H1 (cell line): ENCODE data around the gene PIGT. TPM values are rescaled to one million over a fixed set of nuclear protein-coding genes. Genes with fewer than 3 reads are reported as not detected.

Experiments
- CTCF ChIA-PET: fragments of 300-600 bp; sonication (Branson Sonifier 250); formaldehyde crosslinking; loops from one replicate; lab custom pipeline; 2021; ENCODE audit not compliant: partially characterized antibody; lab: Charles Lee
- POLR2A ChIA-PET: fragments of 300-600 bp; sonication (Branson Sonifier 250); formaldehyde crosslinking; loops from one replicate; lab custom pipeline; 2021; ENCODE audit warnings: inconsistent platforms; ENCODE audit not compliant: partially characterized antibody; lab: Charles Lee
- DNase-seq, 2 experiments: peaks; one replicate each; pipeline versions ENCODE4 v3.0.0 to v3.0.0-alpha.2; 2010 to 2022; ENCODE audit warnings: low spot score in 2 of 2, low read depth in 1 of 2, mixed read lengths in 1 of 2
- FAIRE-seq: peaks from 2 replicates; lab custom pipeline; 2011; peaks lifted over from hg19 to GRCh38; lab: Jason Lieb, UNC
- H2AFZ ChIP-seq: 2 replicates; pipeline ENCODE4 v1.8.1; 2012; ENCODE audit warnings: low read length, inconsistent platforms
- H2AK5ac ChIP-seq: 2 replicates; pipeline ENCODE4 v1.6.1; 2013; ENCODE audit warnings: low read depth, low read length
- H2BK120ac ChIP-seq: replicated peaks from 2 replicates; pipeline ENCODE3; 2013; ENCODE audit warnings: low read depth, low read length, inconsistent platforms
- H2BK12ac ChIP-seq: 2 replicates; pipeline ENCODE4 v1.6.1; 2013; ENCODE audit warnings: low read depth, low read length
- H2BK15ac ChIP-seq: 2 replicates; pipeline ENCODE4 v1.6.1; 2013; ENCODE audit warnings: low read length
- H2BK20ac ChIP-seq: 2 replicates; pipeline ENCODE4 v1.6.1; 2013; ENCODE audit warnings: low read length
- H2BK5ac ChIP-seq: 2 replicates; pipeline ENCODE4 v1.6.1; 2013; ENCODE audit warnings: low read depth, low read length
- H3K14ac ChIP-seq: 2 replicates; pipeline ENCODE4 v1.6.1; 2013; ENCODE audit warnings: inconsistent platforms; ENCODE audit not compliant: insufficient read length
- H3K18ac ChIP-seq: 2 replicates; pipeline ENCODE4 v1.6.1; 2013; ENCODE audit warnings: low read length; ENCODE audit errors: extremely low read depth
- H3K23ac ChIP-seq: 2 replicates; pipeline ENCODE4 v1.6.1; 2013; ENCODE audit warnings: inconsistent platforms; ENCODE audit not compliant: insufficient read length
- H3K23me2 ChIP-seq: 2 replicates; pipeline ENCODE4 v1.6.1; 2013; ENCODE audit warnings: low read depth, low read length
- H3K27ac ChIP-seq: 2 replicates; pipeline ENCODE4 v1.6.1; 2011; ENCODE audit warnings: low read depth, low read length, inconsistent platforms
- H3K27me3 ChIP-seq, 4 experiments: replicated peaks in 1 of 4; 1 replicate in 1 of 4; 2 replicates in 3 of 4; pipeline versions ENCODE4 v1.6.1 to v1.8.1; 2011 to 2013; ENCODE audit warnings: low read length in 3 of 4, mild to moderate bottlenecking in 3 of 4, inconsistent platforms in 2 of 4, mixed read lengths in 2 of 4, moderate library complexity in 1 of 4; ENCODE audit not compliant: control insufficient read depth in 3 of 4, insufficient read depth in 3 of 4; ENCODE audit errors: extremely low read depth in 1 of 4
- H3K36me3 ChIP-seq, 4 experiments: 2 replicates each; pipeline versions ENCODE4 v1.6.1 to v1.8.1; 2011 to 2013; ENCODE audit warnings: mild to moderate bottlenecking in 4 of 4, low read length in 3 of 4, moderate library complexity in 2 of 4, control low read depth in 1 of 4, inconsistent platforms in 1 of 4; ENCODE audit not compliant: insufficient read depth in 4 of 4, control insufficient read depth in 2 of 4
- H3K4ac ChIP-seq: replicated peaks from 2 replicates; pipeline ENCODE3; 2013; ENCODE audit warnings: low read length, low read depth, mixed read lengths, inconsistent platforms; ENCODE audit not compliant: insufficient read length
- H3K4me1 ChIP-seq, 4 experiments: replicated peaks in 1 of 4; 1 replicate in 1 of 4; 2 replicates in 3 of 4; pipeline versions ENCODE4 v1.6.1 to v1.8.1; 2011 to 2013; ENCODE audit warnings: low read length in 3 of 4, inconsistent platforms in 2 of 4, mixed read lengths in 1 of 4; ENCODE audit not compliant: insufficient read depth in 4 of 4, control insufficient read depth in 3 of 4
- H3K4me2 ChIP-seq, 2 experiments: 2 replicates each; pipeline versions ENCODE4 v1.6.1 to v1.8.1; 2011 to 2013; ENCODE audit warnings: low read depth in 2 of 2, low read length in 2 of 2, control low read depth in 1 of 2, inconsistent platforms in 1 of 2, mild to moderate bottlenecking in 1 of 2; ENCODE audit not compliant: insufficient read depth in 1 of 2
- H3K4me3 ChIP-seq, 4 experiments: fragments of 200-600, 300-600 bp in 1 of 4; sonication (generic), shearing (Covaris generic), sonication (Bioruptor Twin) in 1 of 4; 2 replicates each; pipeline versions ENCODE4 v1.5.1 to v1.8.1; 2011 to 2016; ENCODE audit warnings: low read length in 4 of 4, low read depth in 3 of 4, control low read depth in 2 of 4, inconsistent platforms in 2 of 4, mild to moderate bottlenecking in 2 of 4, mixed read lengths in 1 of 4, moderate library complexity in 1 of 4; ENCODE audit not compliant: insufficient read depth in 2 of 4; ENCODE audit errors: extremely low read depth in 1 of 4
- H3K56ac ChIP-seq: replicated peaks from 2 replicates; pipeline ENCODE3; 2013; ENCODE audit warnings: low read depth, mild to moderate bottlenecking, mixed read lengths, low read length, inconsistent platforms; ENCODE audit not compliant: insufficient read length
- H3K79me1 ChIP-seq: 2 replicates; pipeline ENCODE4 v1.6.1; 2013; ENCODE audit warnings: low read depth, low read length, control low read depth
- H3K79me2 ChIP-seq, 2 experiments: 2 replicates each; pipeline versions ENCODE4 v1.6.1 to v1.8.1; 2012 to 2013; ENCODE audit warnings: low read length in 2 of 2, mild to moderate bottlenecking in 2 of 2, inconsistent platforms in 1 of 2; ENCODE audit not compliant: insufficient read depth in 2 of 2, control insufficient read depth in 1 of 2
- H3K9ac ChIP-seq, 4 experiments: replicated peaks in 1 of 4; 1 replicate in 1 of 4; 2 replicates in 3 of 4; pipeline versions ENCODE4 v1.6.1 to v1.8.1; 2011 to 2013; ENCODE audit warnings: low read depth in 3 of 4, low read length in 3 of 4, control low read depth in 2 of 4, mild to moderate bottlenecking in 2 of 4, moderate library complexity in 2 of 4, inconsistent platforms in 1 of 4; ENCODE audit errors: extremely low read depth in 1 of 4
- H3K9me3 ChIP-seq, 2 experiments: 2 replicates each; pipeline versions ENCODE4 v1.6.1 to v1.8.1; 2012 to 2013; ENCODE audit warnings: mild to moderate bottlenecking in 2 of 2, moderate library complexity in 2 of 2, control low read depth in 1 of 2, inconsistent platforms in 1 of 2, low read depth in 1 of 2, low read length in 1 of 2, mixed read lengths in 1 of 2; ENCODE audit not compliant: insufficient read depth in 2 of 2
- H4K20me1 ChIP-seq, 2 experiments: replicated peaks in 1 of 2; 2 replicates each; pipeline versions ENCODE3 to v1.8.1; 2011 to 2013; ENCODE audit warnings: inconsistent platforms in 2 of 2, low read length in 2 of 2, mild to moderate bottlenecking in 1 of 2; ENCODE audit not compliant: insufficient read depth in 2 of 2, control insufficient read depth in 1 of 2
- H4K5ac ChIP-seq: 2 replicates; pipeline ENCODE4 v1.6.1; 2013; ENCODE audit warnings: low read length, low read depth, mixed read lengths, inconsistent platforms; ENCODE audit not compliant: insufficient read length
- H4K8ac ChIP-seq: 2 replicates; pipeline ENCODE4 v1.8.0; 2013; ENCODE audit warnings: mild to moderate bottlenecking, moderate library complexity, low read length, inconsistent platforms; ENCODE audit not compliant: insufficient read depth; ENCODE audit errors: extremely low read depth
- H4K91ac ChIP-seq: replicated peaks from 2 replicates; pipeline ENCODE3; 2013; ENCODE audit warnings: low read length, mixed read lengths, inconsistent platforms; ENCODE audit not compliant: insufficient read length
- NRF1 ChIP-seq: IDR thresholded peaks from 2 replicates; pipeline ENCODE4 v1.6.1; 2011; ENCODE audit warnings: mild to moderate bottlenecking, low read depth, low read length, improper control_type of control experiment
- RBBP5 ChIP-seq: IDR thresholded peaks from 2 replicates; pipeline ENCODE4 v1.7.1; 2012; ENCODE audit warnings: low read depth, mild to moderate bottlenecking, inconsistent platforms, low read length, moderate library complexity, borderline replicate concordance
- SAP30 ChIP-seq: fragments of 300-600 bp; sonication (generic); IDR thresholded peaks from 2 replicates; pipeline ENCODE4 v1.7.1; 2012; ENCODE audit warnings: low read length, moderate library complexity, mild to moderate bottlenecking, inconsistent platforms; ENCODE audit not compliant: insufficient read depth, insufficient replicate concordance
- WGBS, 2 experiments: shearing (Covaris generic) in 1 of 2; methylation state at CpG; one replicate each; pipeline versions ENCODE4 v1.1.6 to v1.1.7; 2013 to 2015; ENCODE audit warnings: low lambda C conversion rate in 2 of 2, mixed read lengths in 2 of 2, inconsistent platforms in 1 of 2, low coverage in 1 of 2, missing lambda C conversion rate in 1 of 2; ENCODE audit not compliant: insufficient replicate concordance in 2 of 2, insufficient coverage in 1 of 2, insufficient read length in 1 of 2; ENCODE audit errors: extremely low coverage in 1 of 2, missing lambda C conversion rate in 1 of 2; 5-methylcytosine and 5-hydroxymethylcytosine counted together
- polyA plus RNA-seq, 7 experiments: library from polyadenylated mRNA; depleted of rRNA in 3 of 7; stranded (reverse) in 5 of 7; unstranded in 2 of 7; fragments of >200 nt in 5 of 7; fragments of 200-250 nt in 2 of 7; gene quantifications; 1 replicate in 5 of 7; 2 replicates in 1 of 7; 4 replicates in 1 of 7; pipeline versions ENCODE4 v1.2.1 to v1.2.3, GENCODE V29; 2011 to 2013; ENCODE audit warnings: missing spikeins in 2 of 7, mixed read lengths in 2 of 7
- total RNA-seq: library from RNA; stranded (reverse); fragmentation: NEBNext Ultra II Directional; extraction: Animal tissue kit (Norgen Biotek cat#: 25700); gene quantifications from 2 replicates; pipeline ENCODE4 v1.2.1, GENCODE V29; 2021

The PIGT gene
- total and polyA plus RNA-seq, 2 of the 8 experiments (the other 6 are each of a cell fraction or from before 2014, with no cell fraction given): 66.0 to 89.7 TPM

DNA sequence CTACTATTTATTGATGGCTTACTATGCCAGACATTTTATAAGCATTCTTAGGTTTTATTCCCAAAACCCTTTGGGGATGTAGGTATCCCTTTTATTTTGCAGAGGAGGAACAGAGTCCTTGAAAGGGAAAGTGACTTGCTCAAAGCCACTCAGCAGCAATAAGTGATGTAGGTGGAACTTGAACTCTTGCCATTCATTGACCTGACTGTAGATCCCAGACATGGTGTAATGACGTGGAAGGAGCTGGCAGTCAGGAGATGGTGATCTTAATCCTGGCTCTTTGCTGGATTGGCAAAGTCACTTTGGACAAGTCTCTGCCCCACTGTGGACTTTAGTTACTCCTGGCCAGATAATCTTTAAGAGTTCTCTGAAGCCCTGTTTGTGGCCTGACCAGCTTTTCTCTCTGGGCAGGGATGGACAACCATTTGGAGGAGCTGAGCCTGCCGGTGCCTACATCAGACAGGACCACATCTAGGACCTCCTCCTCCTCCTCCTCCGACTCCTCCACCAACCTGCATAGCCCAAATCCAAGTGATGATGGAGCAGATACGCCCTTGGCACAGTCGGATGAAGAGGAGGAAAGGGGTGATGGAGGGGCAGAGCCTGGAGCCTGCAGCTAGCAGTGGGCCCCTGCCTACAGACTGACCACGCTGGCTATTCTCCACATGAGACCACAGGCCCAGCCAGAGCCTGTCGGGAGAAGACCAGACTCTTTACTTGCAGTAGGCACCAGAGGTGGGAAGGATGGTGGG, 6.2 kb upstream of the PIGT start:
- Histone ChIP-seq H2AK5ac (no peak overlapping the region), H3K27ac (no peak overlapping the region), H3K27me3 (peaks cover 2 to 15% (median 10%) of the 10 kb centered on the region in 4 experiments; a peak in 6 of 7 replicates), H2AFZ (no peak overlapping the region), H3K4me2 (no peak overlapping the region), H3K79me1 (no peaks in the 10 kb centered on the region), H4K20me1 (peaks cover 4 to 5% of the 10 kb centered on the region in 2 experiments), H3K9ac (no peak overlapping the region), H4K91ac (no peak overlapping the region), H2BK5ac (no peak overlapping the region), H3K18ac (no peak overlapping the region), H3K4me1 (peaks cover 0 to 8% (median 3%) of the 10 kb centered on the region in 4 experiments; a peak in 4 of 7 replicates), H4K5ac (no peak overlapping the region), H2BK12ac (no peak overlapping the region), H3K4me3 (no peak overlapping the region), H3K79me2 (peaks cover 0 to 9% of the 10 kb centered on the region in 2 experiments; a peak in 1 of 4 replicates), H3K23me2 (peaks cover 21% of the 10 kb centered on the region), H3K56ac (no peak overlapping the region), H3K14ac (no peak overlapping the region), H4K8ac (no peak overlapping the region), H3K23ac (no peak overlapping the region), H2BK20ac (no peak overlapping the region), H3K4ac (no peak overlapping the region), H2BK120ac (no peak overlapping the region), H2BK15ac (no peak overlapping the region), H3K36me3 (peaks cover 5 to 15% (median 13%) of the 10 kb centered on the region in 4 experiments), H3K9me3 (no peaks in the 10 kb centered on the region)
- WGBS, 2 experiments: 92% methylated on average over 7 of the region's 7 CpGs; no CpG with 5 or more reads in 1 of the 2 experiments
- FAIRE-seq (no peak), DNase-seq (no peak)
- TF ChIP-seq RBBP5: no peak
- TF ChIP-seq NRF1: no peak
- no peak for TF ChIP-seq SAP30
- POLR2A ChIA-PET: interaction anchor here (1.5 to 1.6 kb wide), 2 partner anchors 12 to 18 kb away, joined by 3 read pairs; no protein-coding TSS in a partner anchor
- CTCF ChIA-PET: interaction anchor here (1.5 to 12.6 kb wide), 4 partner anchors 27 to 59 kb away, joined by 3 to 127 read pairs (median 4); partner anchors contain the start of gene TP53TG5
